Nephron progenitor cell (in vitro differentiated cells): ENCODE measurements around the gene TRERF1.

Experiments used
- DNase-seq: peaks from one replicate; pipeline ENCODE4 v3.0.0; 2021
- H3K27ac Mint-ChIP-seq: 2 replicates; pipeline ENCODE4 v1.8.0; 2021; ENCODE audit warnings: mild to moderate bottlenecking, moderate library complexity, mixed read lengths
- H3K27me3 Mint-ChIP-seq: 2 replicates; pipeline ENCODE4 v1.8.0; 2021; ENCODE audit warnings: mild to moderate bottlenecking, low read depth, mixed read lengths; ENCODE audit not compliant: poor library complexity
- H3K36me3 Mint-ChIP-seq: 2 replicates; pipeline ENCODE4 v1.8.0; 2021; ENCODE audit warnings: low read depth, mixed read lengths
- H3K4me1 Mint-ChIP-seq: 2 replicates; pipeline ENCODE4 v1.8.0; 2021; ENCODE audit warnings: mixed read lengths
- H3K4me3 Mint-ChIP-seq: 2 replicates; pipeline ENCODE4 v1.8.0; 2021; ENCODE audit warnings: mild to moderate bottlenecking, moderate library complexity, mixed read lengths
- H3K9me3 Mint-ChIP-seq: 2 replicates; pipeline ENCODE4 v1.8.0; 2021; ENCODE audit warnings: mild to moderate bottlenecking, moderate library complexity, mixed read lengths
- CTCF ChIP-seq: fragments of 200-600 bp; sonication (generic); IDR thresholded peaks from 2 replicates; pipeline ENCODE4 v1.5.0; 2021; ENCODE audit warnings: antibody characterized with exemption

Gene TRERF1

DNA sequence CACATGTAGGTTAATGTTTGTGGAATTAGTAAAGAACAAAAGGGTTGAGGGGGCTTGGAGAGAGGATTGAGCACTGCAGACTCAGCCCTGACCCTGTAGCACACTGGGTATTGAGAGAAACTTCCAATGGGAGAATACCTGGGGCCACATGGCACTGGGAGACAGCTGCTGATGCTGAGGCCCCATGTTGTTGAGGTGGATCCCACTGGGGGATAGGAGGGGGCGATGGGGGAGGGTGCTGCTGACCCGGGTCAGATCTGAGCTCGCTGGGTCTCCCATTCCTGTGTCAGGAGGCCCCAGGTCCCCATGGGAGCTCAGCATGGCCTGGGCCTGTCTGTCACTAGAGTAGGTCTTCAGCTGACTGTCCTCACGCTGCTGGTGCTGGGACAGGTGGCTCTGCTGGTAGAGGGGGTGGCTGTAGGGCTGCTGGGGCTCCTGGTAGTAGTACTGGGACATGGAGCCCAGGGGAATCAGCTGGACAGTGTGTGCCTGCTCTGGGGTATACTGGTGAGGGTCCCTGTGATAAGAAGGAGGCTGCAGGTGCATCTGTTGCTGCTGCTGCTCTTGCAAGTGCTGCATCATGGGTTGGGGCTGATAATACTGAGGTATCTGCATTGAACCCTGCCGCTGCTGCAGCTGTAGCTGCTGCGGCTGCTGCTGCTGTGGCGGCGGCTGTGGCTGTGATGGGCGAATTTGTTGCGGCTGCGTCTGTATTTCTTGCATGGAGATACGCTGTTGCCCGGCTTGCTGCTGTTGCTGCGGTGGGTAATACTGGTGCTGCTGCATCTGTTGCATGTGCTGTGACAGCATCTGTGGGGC is 183.5 kb downstream of the TRERF1 start:
- no peak for TF ChIP-seq CTCF
- no peak for DNase-seq
- peaks cover 8% of the 10 kb centered on the region for H3K4me1 Mint-ChIP-seq
- no peaks in the 10 kb centered on the region for H3K9me3 Mint-ChIP-seq
- no peaks in the 10 kb centered on the region for H3K36me3 Mint-ChIP-seq
- H3K27ac Mint-ChIP-seq: no peak overlapping the region
- peaks cover 6% of the 10 kb centered on the region for H3K27me3 Mint-ChIP-seq
- no peak overlapping the region for H3K4me3 Mint-ChIP-seq

DNA sequence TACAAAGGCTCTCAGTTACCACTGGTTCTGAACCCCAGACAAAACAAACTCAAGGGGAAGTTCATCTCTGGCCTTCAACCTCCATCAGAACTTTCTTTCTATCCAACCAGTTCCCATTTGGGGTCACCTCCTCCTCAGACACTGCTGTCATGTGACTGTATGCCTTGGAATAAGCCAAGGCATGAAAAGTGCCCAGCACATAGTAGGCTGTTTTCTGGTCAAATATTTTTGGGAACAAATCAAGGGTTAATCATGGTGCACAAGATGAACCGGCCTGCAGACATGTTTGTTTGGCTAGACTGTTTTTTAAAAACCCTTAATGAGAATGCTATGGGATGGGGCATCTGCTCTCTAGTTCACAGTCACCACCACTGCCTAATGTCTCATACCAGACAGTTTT is 185.2 kb downstream of the TRERF1 start:
- Mint-ChIP-seq H3K4me1 (peaks cover 24% of the 10 kb centered on the region), H3K9me3 (no peaks in the 10 kb centered on the region), H3K27me3 (peaks cover 12% of the 10 kb centered on the region), H3K4me3 (no peak overlapping the region), H3K36me3 (no peaks in the 10 kb centered on the region), H3K27ac (no peak overlapping the region)
- TF ChIP-seq CTCF: no peak
- DNase-seq: no peak

GRCh38 chr6:42264852-42265390 is 186.8 kb downstream of the TRERF1 start:
- no peak overlapping the region for H3K4me3 Mint-ChIP-seq
- no peak overlapping the region for H3K27ac Mint-ChIP-seq
- H3K36me3 Mint-ChIP-seq: no peaks in the 10 kb centered on the region
- H3K27me3 Mint-ChIP-seq: peaks cover 20% of the 10 kb centered on the region
- TF ChIP-seq CTCF: no peak
- H3K9me3 Mint-ChIP-seq: no peaks in the 10 kb centered on the region
- peaks cover 34% of the 10 kb centered on the region for H3K4me1 Mint-ChIP-seq
- no peak for DNase-seq

DNA sequence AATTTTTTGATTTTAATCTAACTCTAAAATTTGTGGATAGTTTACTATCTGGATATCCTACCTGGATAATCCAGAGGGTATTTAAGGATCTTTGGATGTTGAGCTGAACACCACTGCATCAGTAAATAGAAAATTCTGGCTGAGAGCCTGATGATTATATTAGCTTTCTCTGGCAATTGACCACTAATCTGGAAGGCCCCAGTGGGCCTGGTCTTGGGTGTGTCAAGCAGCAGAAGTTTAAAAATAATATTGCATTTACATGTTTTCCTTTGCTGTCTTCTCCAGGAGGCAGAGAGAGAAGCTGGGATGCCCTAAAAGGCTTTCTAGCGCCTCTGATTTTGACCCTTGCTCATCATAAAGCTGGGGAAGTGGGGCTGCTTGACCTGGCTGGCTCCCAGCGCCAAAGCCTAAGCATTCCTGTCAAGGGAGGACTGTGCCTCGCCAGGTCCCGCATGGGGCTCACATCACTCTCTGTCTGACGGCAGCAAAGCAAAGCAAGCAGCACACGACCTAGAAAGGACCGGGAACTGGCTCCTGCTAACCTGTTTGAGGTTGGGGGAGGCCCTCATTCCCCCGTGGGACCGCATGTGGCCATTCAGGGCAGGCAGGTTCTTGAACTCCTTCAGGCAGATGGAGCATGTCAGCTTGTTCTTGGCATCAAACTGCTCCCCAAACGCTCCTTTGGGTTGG is 187.4 kb downstream of the TRERF1 start:
- peaks cover 36% of the 10 kb centered on the region for H3K4me1 Mint-ChIP-seq
- no peak overlapping the region for H3K27ac Mint-ChIP-seq
- no peak for DNase-seq
- H3K4me3 Mint-ChIP-seq: no peak overlapping the region
- no peaks in the 10 kb centered on the region for H3K36me3 Mint-ChIP-seq
- H3K27me3 Mint-ChIP-seq: peaks cover 22% of the 10 kb centered on the region
- no peaks in the 10 kb centered on the region for H3K9me3 Mint-ChIP-seq
- TF ChIP-seq CTCF: no peak

DNA sequence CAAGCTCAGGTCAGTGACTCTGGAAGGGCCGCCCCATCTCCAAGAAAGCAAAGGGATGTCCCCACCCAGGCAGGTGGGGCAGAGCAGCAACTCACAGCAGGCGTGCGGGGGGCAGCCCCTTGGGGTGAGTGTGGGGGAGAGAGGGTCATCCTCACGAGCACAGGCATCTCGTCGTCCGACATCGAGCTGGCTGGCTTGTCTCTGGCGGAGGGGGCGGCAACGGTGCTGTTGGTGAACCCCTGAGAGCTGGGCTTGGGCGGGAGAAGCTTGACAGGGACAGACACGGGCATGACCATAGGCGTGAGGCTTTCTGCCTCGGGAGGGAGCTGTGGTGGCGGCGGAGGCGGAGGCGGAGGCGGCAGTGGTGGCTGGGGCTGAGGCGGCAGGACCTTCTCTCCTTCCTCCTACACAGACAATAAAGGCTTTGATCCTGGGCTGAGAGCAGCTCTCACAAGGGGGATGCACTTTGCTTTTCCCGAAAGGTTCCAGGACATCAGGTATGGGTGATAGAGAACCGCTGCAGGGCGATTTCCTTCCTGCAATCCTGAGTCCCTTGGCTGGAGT is 188.5 kb downstream of the TRERF1 start:
- no peaks in the 10 kb centered on the region for H3K36me3 Mint-ChIP-seq
- H3K9me3 Mint-ChIP-seq: no peaks in the 10 kb centered on the region
- peaks cover 36% of the 10 kb centered on the region for H3K4me1 Mint-ChIP-seq
- peaks cover 30% of the 10 kb centered on the region for H3K27me3 Mint-ChIP-seq
- peak overlapping the region; percentile 23 for H3K4me3 Mint-ChIP-seq
- no peak overlapping the region for H3K27ac Mint-ChIP-seq
- TF ChIP-seq CTCF: no peak
- peak; percentile 55 for DNase-seq
